Spleen (tissue), 7 donors: Measurements from ENCODE around the gene SUPT5H.

Experiments used
- POLR2A ChIP-seq, 3 donors: fragments of 450-650 bp; IDR thresholded peaks; one replicate each; pipeline ENCODE4 v1.5.1; 2017; ENCODE audit warnings: antibody characterized with exemption in 3 of 3, mild to moderate bottlenecking in 1 of 3
- POLR2AphosphoS5 ChIP-seq, 3 donors: sonication (generic); formaldehyde crosslinking; IDR thresholded peaks; one replicate each; pipeline ENCODE4 v1.5.1; 2017; ENCODE audit warnings: antibody characterized with exemption in 3 of 3
- TF ChIP-seq, protein P1 (sequence below), 11 experiments: fragments of 200-600 bp in 7 of 11; fragments of 450-650 bp in 4 of 11; sonication (generic) in 4 of 11; IDR thresholded peaks in 8 of 11; conservative IDR thresholded peaks in 3 of 11; 1 replicate in 7 of 11; 2 replicates in 4 of 11; pipeline versions ENCODE4 v1.4.0 to v1.8.0; 2016 to 2021; ENCODE audit warnings: antibody characterized with exemption in 11 of 11, inconsistent platforms in 4 of 11, mild to moderate bottlenecking in 1 of 11
- donor health status: DM: no; HTN: no; CAD: no; lungs with moderate emphysema.
- donor health status: DM: no; HTN: no; CAD: no.
- donor health status: DM: no; HTN: no; CAD: no.

DNA sequence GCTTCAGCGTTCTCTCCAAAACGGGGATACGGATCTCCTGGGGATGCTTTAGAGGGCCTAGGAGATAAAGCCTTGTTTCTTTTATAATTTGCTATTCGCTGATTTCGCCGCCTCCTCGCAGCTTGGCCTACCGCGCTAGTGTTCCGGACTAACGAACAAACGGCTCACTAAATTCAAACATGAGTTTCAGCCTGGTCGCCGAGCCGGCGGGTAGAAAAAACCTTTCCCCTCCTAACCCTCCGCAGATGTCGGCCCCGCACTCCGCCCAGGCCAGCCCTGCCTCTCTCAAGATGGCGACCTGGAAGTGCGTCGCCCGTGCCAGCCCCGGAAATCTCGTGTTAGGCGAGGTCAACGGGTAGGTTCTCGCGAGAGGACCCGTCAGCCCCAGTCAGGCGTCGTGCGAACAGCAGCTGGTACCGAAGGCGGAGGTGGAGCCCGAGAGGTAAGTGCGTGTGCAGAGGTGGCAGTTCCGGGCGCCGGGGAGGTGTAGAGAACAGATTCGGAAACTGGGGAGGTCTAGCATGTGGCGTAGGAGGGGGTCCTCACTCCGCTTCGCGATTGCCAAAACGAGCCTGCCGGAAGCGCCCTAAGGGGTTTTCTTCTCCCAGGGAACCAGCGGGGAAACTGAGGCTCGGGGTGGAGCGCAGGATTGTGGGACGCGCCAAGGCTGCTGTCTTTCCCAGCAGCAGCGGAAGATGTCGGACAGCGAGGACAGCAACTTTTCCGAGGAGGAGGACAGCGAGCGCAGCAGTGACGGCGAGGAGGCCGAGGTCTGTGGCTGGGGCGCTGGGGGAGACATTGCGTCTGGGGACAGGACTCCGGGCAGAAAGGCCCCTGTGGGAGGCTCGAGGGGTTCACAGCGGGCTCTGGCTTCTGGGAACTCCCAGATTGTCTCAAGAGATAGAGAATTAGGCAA is at the start of gene SUPT5H:
- TF ChIP-seq, protein P1, sequence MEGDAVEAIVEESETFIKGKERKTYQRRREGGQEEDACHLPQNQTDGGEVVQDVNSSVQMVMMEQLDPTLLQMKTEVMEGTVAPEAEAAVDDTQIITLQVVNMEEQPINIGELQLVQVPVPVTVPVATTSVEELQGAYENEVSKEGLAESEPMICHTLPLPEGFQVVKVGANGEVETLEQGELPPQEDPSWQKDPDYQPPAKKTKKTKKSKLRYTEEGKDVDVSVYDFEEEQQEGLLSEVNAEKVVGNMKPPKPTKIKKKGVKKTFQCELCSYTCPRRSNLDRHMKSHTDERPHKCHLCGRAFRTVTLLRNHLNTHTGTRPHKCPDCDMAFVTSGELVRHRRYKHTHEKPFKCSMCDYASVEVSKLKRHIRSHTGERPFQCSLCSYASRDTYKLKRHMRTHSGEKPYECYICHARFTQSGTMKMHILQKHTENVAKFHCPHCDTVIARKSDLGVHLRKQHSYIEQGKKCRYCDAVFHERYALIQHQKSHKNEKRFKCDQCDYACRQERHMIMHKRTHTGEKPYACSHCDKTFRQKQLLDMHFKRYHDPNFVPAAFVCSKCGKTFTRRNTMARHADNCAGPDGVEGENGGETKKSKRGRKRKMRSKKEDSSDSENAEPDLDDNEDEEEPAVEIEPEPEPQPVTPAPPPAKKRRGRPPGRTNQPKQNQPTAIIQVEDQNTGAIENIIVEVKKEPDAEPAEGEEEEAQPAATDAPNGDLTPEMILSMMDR (IDR thresholded peaks at IDR 0.05 in 8 of 11, conservative IDR thresholded peaks at IDR 0.05 in 3 of 11): peak in 4 of 11 experiments; percentile 15 to 43 (median 30)
- TF ChIP-seq POLR2AphosphoS5 (IDR thresholded peaks at IDR 0.05) (peak; percentile 100), POLR2A (IDR thresholded peaks at IDR 0.05) (peak; percentile 77 to 89 (median 85))
